ENCODE measurements around the gene SPTBN2. TPM values are rescaled to one million over a fixed set of nuclear protein-coding genes. Genes with fewer than 3 reads are reported as not detected.
A peak's percentile ranks its signal among the peaks of the same experiment; 100 is the strongest.
"Not testable (repeated sequence)": the region's sequence is repeated elsewhere in the genome, so short reads cannot be mapped to it uniquely, and the experiment has no call there.

SPTBN2 gene
- total RNA-seq, 3 donors from 2014 or later, result 0.81 to 0.92 (median 0.82) TPM

- no peaks in the 10 kb centered on the region for H3K9me3 Mint-ChIP-seq
- DNase-seq (no peak), ATAC-seq (no peak)
- peaks cover 39% of the 10 kb centered on the region for H3K4me1 Mint-ChIP-seq (ENCODE audit: low read depth)
- peaks cover 10% of the 10 kb centered on the region for H3K36me3 Mint-ChIP-seq (ENCODE audit: insufficient read depth)
- no peaks in the 10 kb centered on the region for H3K27me3 Mint-ChIP-seq (ENCODE audit: low read depth)
- peak overlapping the region; percentile 54 for H3K4me3 Mint-ChIP-seq
Observed at GRCh38 chr11:66674964-66675602, 53.9 kb downstream of the SPTBN2 start.

- Mint-ChIP-seq H3K36me3 (ENCODE audit: insufficient read depth) (peaks cover 24% of the 10 kb centered on the region), H3K9me3 (no peaks in the 10 kb centered on the region), H3K4me3 (no peak overlapping the region), H3K27me3 (ENCODE audit: low read depth) (no peaks in the 10 kb centered on the region), H3K4me1 (ENCODE audit: low read depth) (peaks cover 29% of the 10 kb centered on the region)
- ATAC-seq (no peak), DNase-seq (no peak)
Observed at GRCh38 chr11:66670816-66671215, 58.2 kb downstream of the SPTBN2 start.

- H3K9me3 Mint-ChIP-seq, result no peaks in the 10 kb centered on the region
- ATAC-seq (no peak), DNase-seq (no peak)
- peaks cover 19% of the 10 kb centered on the region for H3K4me1 Mint-ChIP-seq (ENCODE audit: low read depth)
- no peak overlapping the region for H3K4me3 Mint-ChIP-seq
- no peaks in the 10 kb centered on the region for H3K27me3 Mint-ChIP-seq (ENCODE audit: low read depth)
- H3K36me3 Mint-ChIP-seq (ENCODE audit: insufficient read depth), result peaks cover 30% of the 10 kb centered on the region
Observed at GRCh38 chr11:66665369-66665768, 63.6 kb downstream of the SPTBN2 start.

GRCh38 chr11:66663741-66664296 is 65.2 kb downstream of the SPTBN2 start:
- ATAC-seq, result no peak
- no peaks in the 10 kb centered on the region for H3K9me3 Mint-ChIP-seq
- H3K36me3 Mint-ChIP-seq (ENCODE audit: insufficient read depth), result peaks cover 31% of the 10 kb centered on the region
- DNase-seq, result no peak
- H3K4me1 Mint-ChIP-seq (ENCODE audit: low read depth), result peaks cover 22% of the 10 kb centered on the region
- no peaks in the 10 kb centered on the region for H3K27me3 Mint-ChIP-seq (ENCODE audit: low read depth)
- H3K4me3 Mint-ChIP-seq, result no peak overlapping the region

GRCh38 chr11:66659763-66660162 is 69.3 kb downstream of the SPTBN2 start:
- Mint-ChIP-seq H3K27me3 (ENCODE audit: low read depth) (no peaks in the 10 kb centered on the region), H3K9me3 (no peaks in the 10 kb centered on the region), H3K36me3 (ENCODE audit: insufficient read depth) (peaks cover 12% of the 10 kb centered on the region), H3K4me1 (ENCODE audit: low read depth) (peaks cover 13% of the 10 kb centered on the region), H3K4me3 (no peak overlapping the region)
- DNase-seq, result no peak
- ATAC-seq, result no peak

- Mint-ChIP-seq H3K27me3 (ENCODE audit: low read depth) (no peaks in the 10 kb centered on the region), H3K4me3 (no peak overlapping the region), H3K9me3 (no peaks in the 10 kb centered on the region), H3K4me1 (ENCODE audit: low read depth) (peaks cover 33% of the 10 kb centered on the region), H3K36me3 (ENCODE audit: insufficient read depth) (peaks cover 19% of the 10 kb centered on the region)
- DNase-seq, result no peak
- peak; percentile 52 to 60 for ATAC-seq
Observed at GRCh38 chr11:66653123-66653522, 75.9 kb downstream of the SPTBN2 start.

- H3K4me1 Mint-ChIP-seq (ENCODE audit: low read depth), result peaks cover 35% of the 10 kb centered on the region
- no peaks in the 10 kb centered on the region for H3K27me3 Mint-ChIP-seq (ENCODE audit: low read depth)
- peak; percentile 3 to 19 for ATAC-seq
- no peak for DNase-seq
- H3K9me3 Mint-ChIP-seq, result no peaks in the 10 kb centered on the region
- peaks cover 21% of the 10 kb centered on the region for H3K36me3 Mint-ChIP-seq (ENCODE audit: insufficient read depth)
- H3K4me3 Mint-ChIP-seq, result no peak overlapping the region
Observed at GRCh38 chr11:66652651-66653050, 76.4 kb downstream of the SPTBN2 start.

GRCh38 chr11:66651016-66651415 is 78.0 kb downstream of the SPTBN2 start:
- DNase-seq (no peak), ATAC-seq (peak; percentile 9 to 34)
- peaks cover 37% of the 10 kb centered on the region for H3K36me3 Mint-ChIP-seq (ENCODE audit: insufficient read depth)
- H3K9me3 Mint-ChIP-seq, result no peaks in the 10 kb centered on the region
- H3K27me3 Mint-ChIP-seq (ENCODE audit: low read depth), result no peaks in the 10 kb centered on the region
- peaks cover 51% of the 10 kb centered on the region for H3K4me1 Mint-ChIP-seq (ENCODE audit: low read depth)
- no peak overlapping the region for H3K4me3 Mint-ChIP-seq

- Mint-ChIP-seq H3K36me3 (ENCODE audit: insufficient read depth) (peaks cover 45% of the 10 kb centered on the region), H3K27me3 (ENCODE audit: low read depth) (no peaks in the 10 kb centered on the region), H3K9me3 (no peaks in the 10 kb centered on the region), H3K4me1 (ENCODE audit: low read depth) (peaks cover 59% of the 10 kb centered on the region), H3K4me3 (no peak overlapping the region)
- DNase-seq (no peak), ATAC-seq (no peak)
Observed at GRCh38 chr11:66649903-66650302, 79.1 kb downstream of the SPTBN2 start.

- Mint-ChIP-seq H3K36me3 (ENCODE audit: insufficient read depth) (peaks cover 69% of the 10 kb centered on the region), H3K9me3 (no peaks in the 10 kb centered on the region), H3K4me3 (no peak overlapping the region), H3K4me1 (ENCODE audit: low read depth) (peaks cover 79% of the 10 kb centered on the region), H3K27me3 (ENCODE audit: low read depth) (no peaks in the 10 kb centered on the region)
- ATAC-seq, result no peak
- DNase-seq, result no peak
Observed at GRCh38 chr11:66646828-66647227, 82.2 kb downstream of the SPTBN2 start.

- Mint-ChIP-seq H3K4me1 (ENCODE audit: low read depth) (peaks cover 82% of the 10 kb centered on the region), H3K4me3 (peak overlapping the region; percentile 97), H3K27me3 (ENCODE audit: low read depth) (no peaks in the 10 kb centered on the region), H3K36me3 (ENCODE audit: insufficient read depth) (peaks cover 84% of the 10 kb centered on the region), H3K9me3 (no peaks in the 10 kb centered on the region)
- DNase-seq, result no peak
- no peak for ATAC-seq
Observed at GRCh38 chr11:66643745-66644437, 85.1 kb downstream of the SPTBN2 start.

- no peak for ATAC-seq
- Mint-ChIP-seq H3K36me3 (ENCODE audit: insufficient read depth) (peaks cover 81% of the 10 kb centered on the region), H3K4me1 (ENCODE audit: low read depth) (peaks cover 85% of the 10 kb centered on the region)
Observed at GRCh38 chr11:66641834-66642233, 87.2 kb downstream of the SPTBN2 start.

GRCh38 chr11:66639814-66640340 is 89.1 kb downstream of the SPTBN2 start:
- ATAC-seq; DNase-seq; H3K27me3 Mint-ChIP-seq (ENCODE audit: low read depth); H3K9me3 Mint-ChIP-seq: not testable (repeated sequence)
- H3K4me1 Mint-ChIP-seq (ENCODE audit: low read depth), result peaks cover 69% of the 10 kb centered on the region
- peaks cover 62% of the 10 kb centered on the region for H3K36me3 Mint-ChIP-seq (ENCODE audit: insufficient read depth)
- peak overlapping the region; percentile 97 for H3K4me3 Mint-ChIP-seq

More at GRCh38 chr11:66641834-66642233, 87.2 kb downstream of the SPTBN2 start:
- Mint-ChIP-seq H3K27me3 (ENCODE audit: low read depth) (no peaks in the 10 kb centered on the region), H3K4me3 (peak overlapping the region; percentile 97), H3K9me3 (no peaks in the 10 kb centered on the region)
- DNase-seq, result no peak

- peak; percentile 1 to 2 for ATAC-seq
- no peaks in the 10 kb centered on the region for H3K27me3 Mint-ChIP-seq (ENCODE audit: low read depth)
- H3K36me3 Mint-ChIP-seq (ENCODE audit: insufficient read depth), result peaks cover 61% of the 10 kb centered on the region
Observed at GRCh38 chr11:66639066-66639813, 89.8 kb downstream of the SPTBN2 start.

More at GRCh38 chr11:66639066-66639813, 89.8 kb downstream of the SPTBN2 start:
- peak overlapping the region; percentile 97 for H3K4me3 Mint-ChIP-seq
- H3K9me3 Mint-ChIP-seq, result no peaks in the 10 kb centered on the region
- no peak for DNase-seq
- peaks cover 68% of the 10 kb centered on the region for H3K4me1 Mint-ChIP-seq (ENCODE audit: low read depth)
